Psoas muscle (tissue), 8 donors: Measurements from ENCODE around the gene COL7A1. TPM values are rescaled to one million over a fixed set of nuclear protein-coding genes. Genes with fewer than 3 reads are reported as not detected.

ENCODE experiments used
- ATAC-seq, 4 donors: fragments of 200-7000 bp; cut with Tn5 transposase; one replicate each; pipeline ENCODE4 v1.9.1; 2020; ENCODE audit warnings: moderate library complexity in 3 of 4, mild to moderate bottlenecking in 2 of 4
- DNase-seq, 2 donors: peaks; one replicate each; pipeline ENCODE4 v3.0.0-alpha.2; 2020
- H3K27ac ChIP-seq: fragments of 200-600 bp; one replicate; pipeline ENCODE4 v1.8.0; 2022
- H3K27me3 ChIP-seq, 3 donors: fragments of 200-600 bp in 1 of 3; one replicate each; pipeline versions ENCODE4 v1.6.1 to v1.8.0; 2013 to 2022; ENCODE audit warnings: low read length in 2 of 3, mild to moderate bottlenecking in 2 of 3, moderate library complexity in 1 of 3; ENCODE audit not compliant: insufficient read depth in 3 of 3
- H3K36me3 ChIP-seq, 2 donors: fragments of 200-600 bp in 1 of 2; one replicate each; pipeline versions ENCODE4 v1.6.1 to v1.8.0; 2013 to 2022; ENCODE audit warnings: low read depth in 1 of 2, mild to moderate bottlenecking in 1 of 2, moderate library complexity in 1 of 2; ENCODE audit not compliant: insufficient read depth in 1 of 2
- H3K4me1 ChIP-seq: fragments of 200-600 bp; one replicate; pipeline ENCODE4 v1.8.0; 2022
- H3K4me3 ChIP-seq: fragments of 200-600 bp; one replicate; pipeline ENCODE4 v1.8.0; 2022; ENCODE audit warnings: mild to moderate bottlenecking
- H3K9me3 ChIP-seq: fragments of 200-600 bp; one replicate; pipeline ENCODE4 v1.8.0; 2022
- CTCF ChIP-seq: fragments of 200-600 bp; IDR thresholded peaks from one replicate; pipeline ENCODE4 v1.8.0; 2022; ENCODE audit warnings: antibody characterized with exemption
- WGBS, 3 donors: extraction: QIAGEN DNeasy Blood & Tissue Kit; methylation state at CpG; one replicate each; pipeline versions ENCODE4 v1.1.6 to v1.1.7; 2013; 5-methylcytosine and 5-hydroxymethylcytosine counted together
- intact Hi-C, 2 donors: fragments of 100-400 bp; cut with DNase I; formaldehyde crosslinking; loops; one replicate each; pipeline versions ENCODE4 v1.11.0 to v1.14.2; 2022
- polyA plus RNA-seq, 3 donors: library from polyadenylated mRNA; stranded (reverse); fragments of 200-250 nt; gene quantifications; one replicate each; pipeline ENCODE4 v1.2.3, GENCODE V29; 2013
- total RNA-seq, 4 donors: library from RNA; stranded (reverse); fragmentation: NEBNext Ultra II Directional in 2 of 4; extraction: Animal tissue kit (Norgen Biotek cat#: 25700) in 2 of 4; gene quantifications; one replicate each; pipeline versions ENCODE4 v1.2.1 to v1.2.4, GENCODE V29; 2021 to 2023
- donor health status: healthy with polysubstance abuse.
- donor health status: DM: no; HTN: no; CAD: no; lungs with moderate emphysema.
- donor health status: Bipolar disorder and iron deficiency.
- donor health status: healthy.
- donor health status: DM: yes; HTN: yes; CAD: no.
- donor health status: DM: no; HTN: no; CAD: no.
- donor health status: DM: no; HTN: no; CAD: no.
- donor health status: DM: yes; HTN: yes; CAD: no.

The COL7A1 gene
- total and polyA plus RNA-seq, 7 donors = 1.6 to 22.2 (median 5.1) TPM

GRCh38 chr3:48633743-48634142, 38.6 kb upstream of the COL7A1 start:
- no peak for ATAC-seq
- Histone ChIP-seq H3K27ac (no peak overlapping the region), H3K4me1 (peaks cover 19% of the 10 kb centered on the region), H3K9me3 (no peaks in the 10 kb centered on the region), H3K27me3 (no peaks in the 10 kb centered on the region), H3K4me3 (no peak overlapping the region), H3K36me3 (peaks cover 0 to 26% of the 10 kb centered on the region in 2 donors)
- TF ChIP-seq CTCF = no peak
- 80 to 87% (median 85%) methylated on average over 1 to 2 of the region's 2 CpGs for WGBS, 3 donors
- DNase-seq = no peak
- intact Hi-C loops = loop anchor here in 1 of 2 donors (2.0 kb wide), 2 partner anchors 25 to 75 kb away; partner anchors contain the start of gene UQCRC1

GRCh38 chr3:48633256-48633655, 38.1 kb upstream of the COL7A1 start:
- H3K36me3 ChIP-seq = peaks cover 0 to 29% of the 10 kb centered on the region in 2 donors
- peaks cover 19% of the 10 kb centered on the region for H3K4me1 ChIP-seq
- TF ChIP-seq CTCF = no peak
- intact Hi-C loops = no loop called here
- H3K4me3 ChIP-seq = no peak overlapping the region
- no peaks in the 10 kb centered on the region for H3K27me3 ChIP-seq
- H3K9me3 ChIP-seq = no peaks in the 10 kb centered on the region
- ATAC-seq = no peak
- H3K27ac ChIP-seq = no peak overlapping the region
- WGBS, 3 donors = 95 to 96% (median 96%) methylated on average over 15 of the region's 15 CpGs
- DNase-seq = peak in 1 of 2 donors; percentile 39

- Histone ChIP-seq H3K27me3 (no peaks in the 10 kb centered on the region), H3K36me3 (peaks cover 2 to 42% of the 10 kb centered on the region in 2 donors), H3K27ac (no peak overlapping the region), H3K9me3 (no peaks in the 10 kb centered on the region), H3K4me1 (peaks cover 18% of the 10 kb centered on the region), H3K4me3 (no peak overlapping the region)
- intact Hi-C loops = no loop called here
- peak in 1 of 2 donors; percentile 40 for DNase-seq
- 68 to 74% (median 72%) methylated on average over 21 to 22 of the region's 22 CpGs for WGBS, 3 donors
- no peak for TF ChIP-seq CTCF
- no peak for ATAC-seq
These were observed 36.7 kb upstream of the COL7A1 start for GRCh38 chr3:48631516-48632448.

DNA sequence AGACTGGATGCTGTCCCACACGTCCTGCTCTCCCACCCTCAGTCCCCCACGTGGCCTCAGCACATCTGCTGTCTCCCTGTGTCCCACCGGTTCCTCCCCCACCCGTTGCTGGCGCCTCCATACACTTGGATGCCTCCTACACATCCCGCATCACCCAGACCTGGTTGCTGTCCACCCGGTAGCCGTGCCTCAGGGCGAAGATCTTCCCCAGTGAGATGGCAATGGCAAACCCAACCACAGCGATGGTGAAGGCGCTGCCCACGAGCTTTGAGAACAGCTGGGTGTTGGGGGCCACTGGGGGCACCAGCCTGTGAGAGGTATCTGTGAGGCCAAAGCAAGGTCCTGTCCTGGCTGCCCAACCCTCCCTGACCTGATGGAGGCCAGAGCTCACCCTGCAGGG, 35.7 kb upstream of the COL7A1 start:
- H3K27me3 ChIP-seq = no peaks in the 10 kb centered on the region
- ATAC-seq = no peak
- peak in 1 of 2 donors; percentile 39 for DNase-seq
- peaks cover 2 to 52% of the 10 kb centered on the region in 2 donors for H3K36me3 ChIP-seq
- H3K27ac ChIP-seq = no peak overlapping the region
- no peaks in the 10 kb centered on the region for H3K9me3 ChIP-seq
- H3K4me3 ChIP-seq = no peak overlapping the region
- TF ChIP-seq CTCF = no peak
- intact Hi-C loops = no loop called here
- 82 to 88% (median 84%) methylated on average over 12 of the region's 12 CpGs for WGBS, 3 donors
- peaks cover 8% of the 10 kb centered on the region for H3K4me1 ChIP-seq
